ENCODE data around the gene LMAN1L.

LMAN1L gene

DNA sequence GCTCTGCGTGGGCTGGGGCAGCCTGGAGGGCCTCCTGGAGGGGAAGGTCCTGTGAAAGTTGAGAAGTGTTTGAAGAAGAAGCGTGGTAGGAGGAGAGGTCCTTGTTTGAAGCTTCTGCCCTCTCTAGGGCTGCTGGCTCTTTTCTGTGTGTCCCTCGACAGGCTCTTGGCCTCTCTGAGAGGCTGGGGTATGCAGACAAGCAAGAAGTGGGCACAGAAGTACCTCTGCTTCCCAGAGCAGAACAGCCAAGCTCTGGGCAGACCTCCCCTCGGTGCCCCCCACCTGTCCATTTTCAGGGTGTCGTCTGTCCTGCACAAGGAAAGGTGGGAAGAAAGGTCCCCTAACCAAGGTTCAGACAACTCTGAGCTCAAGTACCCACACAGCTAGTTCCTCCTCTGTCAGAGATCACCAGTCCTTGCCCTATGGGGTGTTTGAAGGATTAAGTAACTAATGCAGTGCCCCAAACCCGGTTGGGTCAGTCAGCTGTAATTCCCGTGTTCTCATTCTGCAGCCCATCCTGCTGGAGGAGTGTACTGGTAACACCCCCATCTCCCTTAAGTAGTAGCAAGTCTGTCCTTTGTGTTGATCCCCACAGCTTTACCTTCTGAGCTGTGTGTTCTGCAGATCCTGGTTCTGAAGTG, 24.5 kb upstream of the LMAN1L start:
- H3K4me3 ChIP-seq (ENCODE audit: low read depth, low read length) = no peak overlapping the region

GRCh38 chr15:74788683-74789151, 23.9 kb upstream of the LMAN1L start:
- H3K4me3 ChIP-seq (ENCODE audit: low read depth, low read length) = no peak overlapping the region
- no peak for TF ChIP-seq CTCF (IDR thresholded peaks at IDR 0.05; ENCODE audit: low read depth, low read length)

More for the DNA sequence above, 24.5 kb upstream of the LMAN1L start:
- TF ChIP-seq CTCF (IDR thresholded peaks at IDR 0.05; ENCODE audit: low read depth, low read length) = no peak

DNA sequence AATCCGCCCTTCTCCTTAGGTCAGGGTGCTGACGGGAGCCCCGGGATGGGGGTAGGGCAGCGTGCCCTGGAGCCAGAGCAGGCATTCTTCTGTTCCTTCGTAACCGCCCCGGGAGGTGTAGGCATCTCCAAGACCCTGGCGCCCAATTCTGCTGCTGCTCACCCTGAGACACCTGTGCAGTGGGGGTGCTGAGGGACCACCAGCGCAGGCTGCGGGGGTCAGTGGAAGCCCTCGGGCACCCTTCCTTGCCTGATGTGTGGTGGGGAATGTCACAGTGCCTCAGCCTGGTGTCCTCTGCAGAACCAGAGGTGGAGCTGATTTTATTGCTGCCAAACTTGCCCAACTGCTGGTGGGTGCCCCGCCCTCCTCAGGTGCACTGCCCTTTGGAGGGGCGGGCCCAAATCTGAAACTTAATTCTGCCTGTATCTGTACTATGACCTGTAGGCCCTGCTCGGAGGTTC, 23.4 kb upstream of the LMAN1L start:
- no peak overlapping the region for H3K4me3 ChIP-seq (ENCODE audit: low read depth, low read length)
- no peak for TF ChIP-seq CTCF (IDR thresholded peaks at IDR 0.05; ENCODE audit: low read depth, low read length)

DNA sequence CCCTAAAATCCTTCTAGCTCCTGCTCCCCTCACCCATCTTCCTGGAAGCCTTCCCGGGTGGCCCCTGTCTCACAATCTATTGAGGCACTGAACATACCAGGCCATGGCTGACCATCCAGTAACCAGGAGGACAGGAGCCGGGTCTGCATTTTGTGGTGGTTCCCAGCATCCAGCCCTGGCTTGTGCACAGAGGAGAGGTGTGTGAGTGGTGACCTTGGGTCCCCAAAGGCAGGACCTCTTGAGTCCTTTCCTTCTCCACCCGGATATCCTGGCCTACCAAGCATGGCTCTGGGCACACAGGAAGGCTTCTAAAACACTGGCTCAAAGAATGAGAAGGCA, 22.9 kb upstream of the LMAN1L start:
- TF ChIP-seq CTCF (IDR thresholded peaks at IDR 0.05; ENCODE audit: low read depth, low read length) = no peak
- no peak overlapping the region for H3K4me3 ChIP-seq (ENCODE audit: low read depth, low read length)

GRCh38 chr15:74790080-74790916, 22.3 kb upstream of the LMAN1L start:
- H3K4me3 ChIP-seq (ENCODE audit: low read depth, low read length) = no peak overlapping the region

GRCh38 chr15:74791007-74791406, 21.6 kb upstream of the LMAN1L start:
- no peak overlapping the region for H3K4me3 ChIP-seq (ENCODE audit: low read depth, low read length)
- TF ChIP-seq CTCF (IDR thresholded peaks at IDR 0.05; ENCODE audit: low read depth, low read length) = no peak

More at GRCh38 chr15:74790080-74790916, 22.3 kb upstream of the LMAN1L start:
- no peak for TF ChIP-seq CTCF (IDR thresholded peaks at IDR 0.05; ENCODE audit: low read depth, low read length)

- no peak for TF ChIP-seq CTCF (IDR thresholded peaks at IDR 0.05; ENCODE audit: low read depth, low read length)
- no peak overlapping the region for H3K4me3 ChIP-seq (ENCODE audit: low read depth, low read length)
Measured at GRCh38 chr15:74791667-74792066, 21.0 kb upstream of the LMAN1L start.
